HG03280 (cell line): ENCODE measurements around the gene KCNMB1.

Experiments used
- ATAC-seq: cut with Tn5 transposase; IDR thresholded peaks from one replicate; pipeline ENCODE4 v1.9.1; 2021; ENCODE audit warnings: mild to moderate bottlenecking, moderate library complexity; ENCODE audit not compliant: unreplicated experiment

Gene KCNMB1

DNA sequence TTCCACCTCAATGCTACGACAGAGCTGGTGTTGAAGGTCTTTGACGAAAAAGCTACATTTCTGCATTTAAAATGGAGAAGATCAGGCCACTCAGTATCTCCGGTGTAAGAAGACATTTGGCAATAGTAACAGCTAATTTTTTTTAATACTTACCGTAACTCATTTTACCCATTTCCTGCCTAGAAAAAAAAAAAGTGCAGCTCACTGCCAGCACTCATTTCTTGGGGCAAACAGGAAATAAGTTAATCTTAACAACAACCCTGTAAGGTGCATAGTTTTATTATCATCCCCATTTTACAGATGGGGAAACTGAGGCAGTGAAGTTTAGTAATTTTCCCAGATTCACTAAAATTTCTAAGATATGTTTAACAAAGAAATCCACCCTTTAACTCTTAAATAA is 27.4 kb upstream of the KCNMB1 start:
- no peak for ATAC-seq

DNA sequence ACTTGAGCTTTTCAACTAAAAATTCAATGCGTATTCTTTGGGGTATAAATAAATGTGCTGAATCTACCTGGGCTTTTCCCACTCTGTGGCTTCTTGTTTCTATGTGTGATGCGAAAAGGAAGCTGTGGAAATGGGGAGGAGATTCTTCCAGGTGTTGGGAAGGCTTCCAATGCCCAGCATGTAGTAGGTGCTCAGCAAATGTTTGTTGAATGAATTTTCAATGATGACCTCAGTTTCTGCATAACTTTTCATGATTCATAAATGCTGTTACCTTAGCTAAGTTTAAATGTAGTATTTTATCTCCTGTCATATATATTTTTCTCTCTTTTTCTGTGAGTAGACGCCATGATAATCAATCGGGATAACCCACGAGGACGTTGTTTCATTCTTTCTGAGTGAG is 25.6 kb upstream of the KCNMB1 start:
- no peak for ATAC-seq

DNA sequence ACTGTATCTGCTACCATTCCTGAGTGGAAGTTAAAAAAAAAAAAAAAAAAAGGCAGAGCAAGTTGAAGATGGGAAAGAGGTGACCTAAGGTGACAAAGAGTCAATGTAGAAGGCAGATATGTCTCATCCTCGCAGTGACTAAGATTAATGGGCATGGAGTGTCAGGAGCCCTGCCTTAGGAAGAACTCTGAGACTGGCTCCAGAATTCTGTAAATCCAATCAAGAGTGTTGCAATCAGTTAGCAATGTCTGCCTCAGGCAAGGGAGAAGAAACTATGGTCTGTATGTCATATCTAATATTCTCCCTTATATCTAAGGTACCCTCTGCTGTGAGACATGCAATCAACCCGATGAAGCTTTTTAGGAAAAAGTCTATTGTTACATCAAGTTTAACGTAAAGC is 24.7 kb upstream of the KCNMB1 start:
- ATAC-seq: no peak

DNA sequence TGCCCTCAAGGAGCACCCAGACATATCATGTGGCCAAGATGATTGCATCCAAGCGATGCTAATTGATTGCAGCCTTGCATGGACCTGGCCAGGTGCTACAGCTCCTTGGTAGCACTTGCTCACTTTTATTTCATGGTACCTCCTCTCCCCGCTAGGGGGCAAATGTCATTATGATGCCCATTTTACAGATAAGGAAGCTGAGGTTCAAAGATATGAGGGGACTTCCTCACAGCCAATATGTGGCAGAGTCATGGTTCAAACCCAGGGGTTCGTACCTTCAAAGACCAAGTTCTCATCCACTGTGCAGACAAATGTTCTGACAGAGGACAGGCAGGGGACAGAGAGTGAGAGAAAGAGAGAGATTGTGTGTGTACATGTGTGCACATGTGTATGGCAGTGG is 21.9 kb upstream of the KCNMB1 start:
- no peak for ATAC-seq

DNA sequence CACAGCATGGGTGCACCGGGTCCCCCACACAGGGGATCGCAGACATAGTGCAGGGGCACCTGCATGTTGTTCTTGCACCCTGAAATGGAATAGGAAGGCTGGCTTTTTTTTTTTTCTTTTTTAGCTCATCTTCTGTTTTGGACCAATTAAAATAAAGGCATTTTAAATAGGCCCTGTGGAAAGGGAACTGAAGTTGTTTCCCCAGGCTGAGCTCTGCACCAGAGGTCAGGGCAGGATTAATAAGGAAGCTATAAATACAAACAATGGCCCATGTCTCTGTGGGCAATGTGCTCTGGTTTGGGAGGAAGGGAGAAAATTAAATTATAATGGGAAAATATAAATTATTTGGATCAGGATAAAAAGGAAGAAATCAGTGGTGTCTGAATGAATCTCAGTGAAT is 21.2 kb upstream of the KCNMB1 start:
- ATAC-seq: no peak

DNA sequence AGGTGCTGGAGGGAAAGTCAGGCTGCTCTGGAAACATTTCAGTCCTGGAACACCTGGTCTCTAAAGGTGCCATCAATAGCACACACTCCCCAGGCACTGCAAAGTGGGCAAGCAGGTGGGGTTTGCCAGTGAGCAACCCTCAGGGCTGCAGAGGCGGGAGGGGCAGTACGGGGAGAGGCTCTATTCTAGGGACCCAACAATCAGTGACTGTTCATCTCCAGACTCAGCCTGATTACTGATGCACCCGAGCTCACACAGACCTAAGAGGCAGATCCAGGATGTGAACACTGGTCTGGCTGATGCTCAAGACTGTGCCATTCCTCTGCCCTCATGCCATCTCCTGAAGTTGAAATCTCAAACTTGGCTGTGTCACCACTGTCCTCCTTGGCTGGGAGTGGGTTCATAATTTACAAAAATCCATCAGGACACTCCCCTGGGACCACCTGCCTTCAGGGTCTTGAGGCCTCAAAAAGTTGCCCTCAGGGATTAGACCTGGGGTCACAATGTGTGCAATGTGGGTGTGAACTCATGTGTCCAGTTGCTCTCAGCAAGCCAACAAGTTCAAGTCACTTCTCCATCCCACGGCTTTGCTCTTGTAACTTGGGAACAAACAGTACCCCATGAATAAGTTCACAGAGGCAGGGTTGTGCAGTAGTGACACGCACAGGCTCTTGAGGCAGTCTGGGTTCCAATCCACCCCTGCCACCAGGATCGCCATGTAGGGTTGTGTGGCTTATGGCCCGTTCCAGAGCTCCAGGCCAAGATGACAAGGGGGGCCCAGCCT is 19.9 kb upstream of the KCNMB1 start:
- no peak for ATAC-seq

DNA sequence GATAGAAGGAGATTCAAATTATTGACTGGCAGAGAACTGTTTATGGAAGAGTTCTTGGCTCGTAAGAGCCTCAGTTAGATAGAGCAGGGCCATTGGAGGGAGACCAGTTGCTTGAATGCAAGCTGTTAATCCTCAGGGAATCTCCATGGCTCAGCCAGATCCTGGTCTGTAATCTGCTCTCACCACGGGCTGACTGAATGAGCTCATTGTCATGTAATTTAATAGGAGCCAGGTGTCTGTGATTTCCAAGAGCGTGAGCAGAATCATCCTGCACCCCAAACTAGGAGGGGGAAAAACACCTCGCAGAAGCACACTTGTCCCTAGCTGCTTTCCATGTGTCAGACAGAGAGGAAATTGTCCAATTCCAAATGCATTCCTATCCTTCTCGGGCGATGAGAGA is 19.1 kb upstream of the KCNMB1 start:
- ATAC-seq: no peak

DNA sequence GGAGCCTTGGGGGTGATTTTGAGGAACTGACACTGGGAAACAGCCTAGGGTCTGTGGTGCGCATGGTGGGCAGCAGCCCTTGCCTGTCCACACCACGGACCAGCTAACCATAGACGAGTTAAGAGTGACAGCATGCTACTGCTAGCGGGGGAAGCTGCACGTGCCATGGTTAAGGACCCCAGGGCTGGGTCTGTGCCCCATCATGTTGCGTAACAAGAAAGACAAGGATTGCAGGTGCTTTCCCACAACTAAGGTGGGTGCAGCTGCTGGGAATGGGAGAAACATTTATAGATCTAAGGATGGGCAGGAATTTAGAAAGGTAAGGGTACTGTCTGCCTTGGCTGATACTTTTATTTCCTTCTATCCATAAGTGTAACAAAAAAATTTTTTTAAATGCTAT is 17.9 kb upstream of the KCNMB1 start:
- no peak for ATAC-seq

DNA sequence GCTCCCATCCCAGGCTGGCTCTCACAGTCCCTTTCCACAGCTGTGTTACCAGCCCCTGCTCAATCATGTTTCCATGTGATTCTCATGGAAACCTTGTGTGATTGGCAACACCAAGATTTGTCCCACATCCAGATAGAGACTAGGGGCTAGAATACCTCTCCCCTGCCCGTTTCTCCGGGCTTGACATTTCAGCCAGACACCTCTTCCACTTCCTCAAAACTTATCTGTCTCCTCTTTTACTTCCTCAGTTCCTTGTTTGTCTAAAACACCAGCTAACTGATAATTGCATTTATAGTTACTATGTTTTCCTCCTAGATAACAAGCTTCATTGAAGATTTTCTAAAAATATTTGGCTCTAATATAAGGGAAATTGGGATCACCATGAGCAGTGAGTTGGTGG is 16.6 kb upstream of the KCNMB1 start:
- no peak for ATAC-seq

DNA sequence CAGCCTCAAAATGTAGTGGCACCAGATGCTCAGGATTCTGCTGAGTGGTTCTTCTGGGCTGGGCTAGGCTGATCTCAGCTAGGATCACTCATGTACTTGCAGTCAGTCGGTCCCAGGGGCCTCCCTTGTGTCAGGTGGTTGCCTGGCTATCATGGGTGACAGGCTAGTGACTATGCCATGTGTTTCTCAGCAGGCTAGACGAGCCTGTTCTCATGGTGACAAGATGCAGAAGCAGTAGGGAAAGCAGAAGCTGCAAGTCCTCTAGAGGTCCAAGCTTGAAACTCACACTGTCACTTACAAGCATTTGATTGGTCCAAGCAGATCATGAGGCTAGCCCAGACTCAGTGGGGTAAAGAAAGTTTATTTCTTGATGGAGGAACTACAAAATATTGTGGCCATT is 15.2 kb upstream of the KCNMB1 start:
- ATAC-seq: no peak

DNA sequence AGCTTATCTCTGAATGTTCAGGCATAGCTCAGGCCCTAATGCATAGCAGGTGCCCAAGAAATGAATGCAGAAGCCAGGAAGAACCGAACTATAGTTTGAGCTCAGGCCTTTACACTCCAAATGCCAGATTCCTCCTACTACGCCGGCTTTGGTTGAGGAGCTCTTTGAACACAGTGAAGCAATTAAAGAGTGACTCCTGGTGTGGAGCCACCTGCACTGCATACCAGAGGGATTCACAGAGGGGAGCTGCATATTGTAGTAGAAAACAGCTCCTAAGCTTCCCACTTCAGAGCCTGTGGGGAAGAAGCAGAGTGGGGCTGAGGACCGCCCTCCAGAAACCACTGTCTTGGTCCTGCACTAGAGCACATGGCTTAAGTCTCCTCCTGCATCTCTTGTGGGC is 14.5 kb upstream of the KCNMB1 start:
- ATAC-seq: no peak

DNA sequence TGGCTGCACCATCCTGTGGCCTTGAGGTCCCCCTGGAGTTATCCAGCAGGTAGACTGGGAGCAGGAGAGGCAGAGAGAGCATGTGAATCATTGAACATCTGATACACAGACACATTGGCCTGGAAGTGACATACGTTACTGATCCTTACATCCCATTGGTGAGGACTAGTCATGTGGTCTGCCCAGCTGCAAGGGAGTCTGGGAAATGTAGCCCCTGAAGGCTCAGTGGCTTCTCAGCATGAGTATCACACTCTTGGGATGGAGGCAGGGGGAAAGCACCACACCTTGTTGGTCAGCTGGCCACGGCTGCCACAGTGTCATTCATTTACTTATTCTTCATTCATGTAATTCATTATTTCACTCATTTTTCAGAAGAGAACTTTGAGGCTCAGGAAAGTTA is 13.3 kb upstream of the KCNMB1 start:
- ATAC-seq: no peak

DNA sequence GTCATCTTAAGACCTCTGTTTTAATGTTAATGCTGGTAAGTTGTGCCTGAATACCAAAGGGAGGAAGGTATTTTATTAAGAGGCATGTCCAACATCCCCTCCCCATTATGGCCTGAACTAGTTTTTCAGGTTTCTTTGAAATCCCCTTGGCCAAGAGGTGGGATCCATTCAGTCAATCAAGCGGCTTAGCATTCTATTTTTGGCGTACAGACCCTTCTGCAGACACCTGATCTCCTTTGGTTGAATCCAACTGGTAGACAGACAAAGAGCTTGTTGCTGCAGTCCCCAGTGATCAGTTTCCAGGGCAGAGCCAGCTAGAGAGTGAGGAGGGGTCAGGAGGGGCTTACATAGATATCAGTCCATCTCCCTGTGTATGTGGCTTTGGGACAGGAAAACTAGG is 7.9 kb upstream of the KCNMB1 start:
- ATAC-seq: no peak

DNA sequence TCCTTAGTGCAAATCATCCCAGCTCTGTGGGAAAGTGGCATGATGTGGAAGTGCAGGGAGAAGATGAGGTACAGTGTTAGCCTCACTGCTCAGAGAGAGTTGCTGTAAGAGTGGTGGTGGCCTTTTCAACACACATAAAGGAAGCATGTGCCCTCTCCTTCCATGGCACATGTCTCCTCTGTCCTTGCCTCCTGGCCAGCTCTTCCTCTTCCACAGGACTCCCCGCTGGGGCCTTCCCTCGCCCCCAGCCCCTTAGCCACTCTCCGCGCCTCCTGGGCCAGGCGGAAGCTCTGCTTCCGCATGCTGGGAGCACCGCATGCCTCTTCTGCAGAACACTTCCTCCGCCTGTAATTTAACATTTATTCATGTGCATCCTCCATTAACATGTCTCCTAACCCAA is 4.8 kb upstream of the KCNMB1 start:
- no peak for ATAC-seq

DNA sequence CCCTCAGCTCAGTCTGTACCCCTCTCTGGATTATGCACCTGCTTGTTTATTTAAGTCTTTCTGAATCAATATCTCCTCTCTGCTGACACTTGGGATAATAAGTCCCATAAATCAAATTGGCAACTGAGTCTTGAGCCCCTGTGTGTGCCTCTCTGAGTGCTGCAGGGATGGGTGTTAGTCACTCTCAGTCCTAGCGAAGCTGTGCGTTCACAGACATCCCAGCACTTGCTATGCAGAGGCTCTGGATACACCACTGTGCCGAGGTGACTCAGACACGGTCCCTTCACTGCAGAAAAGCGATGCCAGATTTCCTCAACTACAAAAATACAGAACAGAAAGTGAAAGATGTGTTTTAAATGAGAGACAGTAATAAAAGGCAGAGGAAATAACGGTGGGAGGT is 4.1 kb upstream of the KCNMB1 start:
- no peak for ATAC-seq

DNA sequence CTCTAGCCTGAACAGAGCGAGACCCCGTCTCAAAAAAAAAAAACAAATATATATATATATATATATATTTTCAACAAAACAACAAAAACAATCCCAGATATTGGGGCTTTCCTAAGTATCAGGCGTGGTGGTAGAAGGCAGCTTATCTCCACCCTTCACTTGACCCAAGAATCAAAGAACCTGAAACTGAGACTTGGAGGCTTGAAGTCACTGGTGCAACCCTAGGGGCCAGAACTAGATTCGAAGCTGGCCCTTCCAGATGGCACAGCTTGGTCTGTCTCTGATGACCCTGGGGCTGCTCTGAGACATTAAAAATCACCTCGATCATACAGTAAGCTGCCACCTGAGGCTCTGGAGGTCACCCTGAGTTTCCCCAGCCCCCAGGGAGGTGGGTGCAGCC is 1.3 kb upstream of the KCNMB1 start:
- no peak for ATAC-seq

DNA sequence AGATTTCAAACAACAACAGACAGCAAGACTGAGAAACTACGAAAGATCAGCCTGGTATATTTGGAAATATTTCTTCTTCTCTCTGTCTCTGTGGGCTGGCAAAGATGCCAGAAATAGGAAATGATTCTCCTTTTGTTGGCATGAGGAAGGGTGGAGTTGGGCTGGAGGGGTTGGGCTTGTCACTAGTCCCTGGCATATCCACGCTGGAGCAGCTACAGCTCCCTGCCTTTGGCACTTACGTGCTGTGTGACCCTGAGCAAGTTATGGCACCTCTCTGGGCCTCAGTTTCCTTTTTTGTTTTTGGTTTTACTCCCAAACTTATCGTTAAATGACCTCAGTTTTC is 354 bp upstream of the KCNMB1 start:
- ATAC-seq: no peak

DNA sequence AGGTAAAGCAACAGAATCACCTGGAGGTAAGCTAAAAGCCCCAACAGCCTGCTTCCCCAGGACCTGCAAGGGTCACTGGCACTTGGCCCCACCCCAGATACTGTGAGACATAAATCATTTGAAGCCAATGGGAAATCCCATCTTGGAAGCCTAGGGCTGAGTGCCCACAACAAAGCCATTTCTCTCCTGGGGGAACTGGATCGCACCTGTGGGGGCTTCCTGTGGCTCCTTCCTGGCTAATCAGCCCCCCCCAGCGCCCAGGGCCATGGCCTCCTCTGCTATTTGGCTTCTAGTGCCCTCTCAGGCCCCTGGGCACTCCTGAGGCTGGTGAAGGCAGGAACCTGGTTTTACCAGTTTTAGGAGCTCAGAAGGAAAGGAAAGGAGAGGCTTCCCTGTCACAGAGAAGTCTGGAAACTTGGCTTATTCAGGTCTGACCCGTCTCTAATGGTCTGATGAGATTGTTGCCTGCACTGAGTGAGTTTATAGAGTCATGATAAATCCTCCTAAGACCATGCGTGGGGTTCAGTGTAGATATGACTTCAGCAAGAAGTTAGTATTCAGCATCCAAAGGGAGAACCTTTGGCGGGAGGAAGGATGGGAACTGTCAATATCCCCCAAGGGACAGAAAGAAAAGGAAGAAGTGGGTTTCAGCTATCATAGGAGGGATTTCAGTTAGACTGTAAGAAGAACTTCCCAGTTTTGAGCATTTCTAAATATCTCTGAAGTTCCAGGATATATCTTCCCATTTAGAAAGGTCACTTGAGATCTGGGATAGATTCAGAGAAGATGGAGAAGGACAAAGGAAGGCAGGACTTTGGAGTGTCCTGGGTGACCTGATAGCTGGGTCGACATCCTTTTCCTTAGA is 1.2 kb downstream of the KCNMB1 start:
- ATAC-seq: no peak

DNA sequence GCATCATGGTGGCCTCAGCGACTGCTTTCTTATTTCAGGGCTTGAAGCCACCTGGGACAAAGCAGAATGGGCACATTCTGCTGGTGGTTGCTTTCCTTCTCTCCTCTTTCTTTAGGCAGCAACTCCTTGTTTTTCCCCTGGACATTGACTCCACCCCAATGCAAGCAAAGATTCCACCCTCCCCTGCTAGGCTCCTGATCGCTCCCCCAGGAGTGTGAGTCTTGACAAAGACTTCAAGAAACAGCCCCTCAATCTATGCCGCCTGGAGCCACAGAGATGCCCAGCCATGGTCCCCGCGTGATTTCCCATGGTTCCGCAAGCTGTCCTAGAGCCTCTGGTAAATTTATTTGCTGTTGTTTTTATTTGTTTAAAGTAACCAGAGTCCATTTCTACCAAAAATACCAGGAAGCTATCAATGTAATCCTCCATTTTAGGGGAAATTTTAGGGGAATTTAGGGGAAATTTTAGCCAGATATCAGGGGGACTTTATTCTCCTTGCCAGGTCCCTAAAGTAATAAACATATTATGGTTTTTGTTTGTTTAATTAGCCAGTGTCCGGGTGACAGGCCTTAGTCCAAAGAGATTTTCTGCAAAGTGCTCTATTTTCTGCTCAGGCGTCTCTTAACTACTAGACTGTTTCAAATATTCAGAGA is 2.3 kb downstream of the KCNMB1 start:
- no peak for ATAC-seq

DNA sequence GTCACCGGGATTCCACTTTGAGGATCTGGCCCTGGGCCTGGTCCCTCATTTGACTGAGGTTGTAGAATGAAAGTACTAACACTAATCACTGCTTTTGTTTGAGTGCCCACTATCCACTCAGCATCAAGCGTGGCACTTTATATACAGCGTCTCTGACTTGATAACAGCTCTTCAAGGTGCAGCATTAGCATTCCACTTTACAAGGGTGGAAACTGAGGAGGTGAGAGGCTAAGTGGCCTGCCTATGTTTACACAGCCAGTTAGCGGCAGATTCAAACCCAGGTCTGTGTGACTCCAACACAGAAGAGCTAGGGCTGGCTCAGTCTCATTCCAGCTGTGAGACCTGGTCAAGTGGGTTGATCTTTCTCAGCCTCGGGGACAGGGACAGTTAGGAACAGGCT is 5.9 kb downstream of the KCNMB1 start:
- ATAC-seq: no peak

DNA sequence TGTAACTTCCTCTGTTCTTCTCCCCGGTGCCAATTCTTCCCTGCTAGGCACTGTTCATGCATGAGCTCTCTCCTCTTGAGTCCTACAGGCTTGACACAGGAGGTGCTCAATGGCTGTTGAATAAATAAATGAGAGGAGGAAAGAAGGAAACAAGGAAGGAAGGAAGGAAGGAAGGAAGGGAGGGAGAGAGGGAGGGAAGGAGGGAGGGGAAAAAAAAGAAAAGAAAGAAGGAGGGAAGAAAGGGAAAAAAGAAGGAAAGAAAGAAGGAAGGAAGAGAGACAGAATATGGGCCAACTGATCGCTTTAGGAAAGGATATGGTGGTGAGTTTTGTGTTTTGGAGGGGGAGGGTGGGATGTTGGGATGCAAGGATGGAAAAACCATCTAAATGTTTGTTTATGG is 6.4 kb downstream of the KCNMB1 start:
- no peak for ATAC-seq

DNA sequence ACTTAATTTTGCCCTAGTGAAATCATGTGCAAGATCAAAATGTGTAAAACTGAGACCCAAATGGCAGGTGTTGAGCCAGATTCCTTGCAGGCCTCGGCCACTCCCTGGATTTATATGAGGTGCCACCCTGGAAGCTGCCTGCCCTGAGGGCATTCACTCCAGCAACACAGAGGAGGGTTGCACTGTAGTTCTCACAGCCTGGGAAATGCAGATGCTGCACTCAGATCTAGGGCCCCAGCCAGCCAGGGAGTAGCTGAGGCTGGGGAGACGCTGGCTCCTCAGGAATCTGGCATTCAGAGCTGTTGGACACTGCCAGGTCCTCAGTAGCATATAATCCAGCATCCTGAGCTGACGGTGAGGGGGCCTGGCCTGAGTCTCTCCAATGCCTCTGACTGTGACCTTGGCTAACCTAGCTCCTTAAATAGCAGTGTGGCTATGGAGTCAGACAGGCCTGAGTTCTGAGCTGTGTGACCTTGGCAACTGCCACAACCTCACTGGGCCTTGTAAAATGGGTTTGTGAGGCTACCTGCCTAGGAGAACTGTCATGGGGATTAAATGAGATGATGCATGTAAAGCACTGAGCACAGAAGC is 8.7 kb downstream of the KCNMB1 start:
- no peak for ATAC-seq
